T follicular helper cell (primary cell): ENCODE data around the gene TFG.

Source experiments
- DNase-seq: peaks from one replicate; pipeline ENCODE4 v3.0.0-alpha.2; 2020; ENCODE audit warnings: low read depth

TFG gene

DNA sequence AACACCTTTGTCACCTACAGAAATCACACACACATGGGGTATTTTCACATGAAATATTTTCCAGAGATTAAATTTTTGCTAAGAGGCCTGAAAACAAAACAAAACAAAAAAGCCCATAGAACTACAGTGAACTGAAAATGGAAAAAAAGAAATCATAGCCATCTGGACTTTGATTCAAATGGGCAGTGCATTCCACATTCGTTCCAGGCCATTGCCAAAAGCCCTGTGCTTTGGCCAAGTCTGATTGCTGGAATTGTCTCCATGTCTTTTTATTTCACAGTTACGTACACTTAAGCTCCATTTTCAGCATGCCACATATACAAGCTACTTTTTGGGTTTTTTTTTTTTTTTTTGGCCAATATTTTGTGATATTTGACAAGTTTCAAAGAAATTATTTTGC, 47.1 kb downstream of the TFG start:
- no peak for DNase-seq

- no peak for DNase-seq
These were observed 49.9 kb downstream of the TFG start for GRCh38 chr3:100759159-100759558.

GRCh38 chr3:100759950-100760349, 50.7 kb downstream of the TFG start:
- DNase-seq = no peak

DNA sequence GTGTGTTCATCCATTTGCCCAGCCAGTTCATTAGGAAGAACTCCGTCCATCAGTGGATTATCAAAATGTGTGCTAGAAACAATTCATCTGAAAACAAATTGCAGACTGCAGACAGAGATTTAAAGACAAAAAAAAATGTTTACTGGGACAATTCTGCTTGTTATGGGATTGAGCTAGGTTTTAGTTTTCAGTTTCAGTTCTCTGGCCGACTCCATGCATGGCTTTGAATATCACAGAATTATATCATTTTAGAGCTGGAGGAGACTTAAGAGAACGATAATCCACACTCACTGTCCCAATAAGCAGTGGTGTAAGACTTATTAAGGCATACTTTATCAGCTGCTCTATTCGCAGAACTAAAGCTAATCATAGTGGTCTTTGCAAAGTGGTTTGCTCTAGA, 51.1 kb downstream of the TFG start:
- DNase-seq = no peak

- no peak for DNase-seq
These were observed 52.1 kb downstream of the TFG start for GRCh38 chr3:100761211-100761942.

DNA sequence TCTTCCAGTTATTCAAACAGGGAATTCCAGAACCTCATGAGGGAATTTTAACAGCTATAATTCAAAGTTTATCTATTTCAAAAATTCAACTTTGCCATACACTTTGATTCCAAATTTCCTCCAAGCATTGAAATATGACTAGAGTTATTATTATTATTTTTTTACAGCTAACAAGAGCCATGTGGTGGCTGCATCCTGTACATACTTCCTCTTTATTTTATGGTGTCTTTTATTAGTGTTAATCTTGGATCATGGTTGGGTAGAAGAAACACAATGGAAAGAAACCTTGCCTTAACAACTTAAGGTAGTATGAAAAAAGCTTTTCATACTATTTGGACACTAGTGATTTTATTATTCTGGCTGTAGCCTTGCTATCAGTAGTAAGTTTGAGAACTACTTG, 52.7 kb downstream of the TFG start:
- no peak for DNase-seq

- DNase-seq = no peak
These were observed 56.2 kb downstream of the TFG start for GRCh38 chr3:100765437-100765975.

GRCh38 chr3:100766069-100766468, 56.8 kb downstream of the TFG start:
- DNase-seq = no peak

DNA sequence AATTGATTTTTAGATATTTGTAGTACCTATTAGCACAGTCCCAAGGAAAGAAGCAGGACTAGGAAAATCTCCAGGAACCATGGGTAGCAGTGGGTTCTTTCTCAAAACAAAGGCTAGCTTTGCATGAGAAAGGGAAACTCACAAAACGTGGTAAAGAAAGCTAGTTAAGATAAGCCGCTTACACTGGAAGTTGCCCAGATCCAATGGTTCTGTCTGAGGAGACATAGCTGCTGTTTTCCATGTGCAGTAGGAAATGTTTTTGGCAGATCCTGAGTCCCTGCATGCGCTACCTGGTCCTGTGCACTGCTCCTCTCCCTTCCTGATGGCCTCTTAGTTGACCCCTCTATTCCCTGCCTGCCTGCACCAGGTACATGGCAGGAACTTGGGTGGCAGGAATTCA, 60.4 kb downstream of the TFG start:
- no peak for DNase-seq

DNA sequence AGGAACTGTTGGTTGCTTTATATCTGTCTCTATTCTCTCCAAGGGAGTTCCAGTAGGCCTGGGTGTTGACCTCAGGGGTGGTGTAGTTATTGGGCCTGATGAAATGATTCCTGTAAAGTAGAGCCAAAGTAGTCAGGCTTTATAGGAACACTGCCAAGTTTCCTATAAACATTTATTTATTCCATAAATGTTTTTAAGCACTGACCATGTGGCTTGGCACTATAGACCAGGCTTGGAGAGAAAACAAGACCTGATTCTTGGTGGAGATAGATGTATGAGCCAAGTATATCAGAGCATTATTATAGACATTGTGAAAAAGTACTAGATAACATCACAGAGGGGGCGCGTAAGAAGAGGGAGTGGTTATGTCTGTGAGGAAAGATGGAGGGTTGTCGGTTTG, 65.9 kb downstream of the TFG start:
- no peak for DNase-seq

GRCh38 chr3:100775669-100776068, 66.4 kb downstream of the TFG start:
- DNase-seq = no peak

DNA sequence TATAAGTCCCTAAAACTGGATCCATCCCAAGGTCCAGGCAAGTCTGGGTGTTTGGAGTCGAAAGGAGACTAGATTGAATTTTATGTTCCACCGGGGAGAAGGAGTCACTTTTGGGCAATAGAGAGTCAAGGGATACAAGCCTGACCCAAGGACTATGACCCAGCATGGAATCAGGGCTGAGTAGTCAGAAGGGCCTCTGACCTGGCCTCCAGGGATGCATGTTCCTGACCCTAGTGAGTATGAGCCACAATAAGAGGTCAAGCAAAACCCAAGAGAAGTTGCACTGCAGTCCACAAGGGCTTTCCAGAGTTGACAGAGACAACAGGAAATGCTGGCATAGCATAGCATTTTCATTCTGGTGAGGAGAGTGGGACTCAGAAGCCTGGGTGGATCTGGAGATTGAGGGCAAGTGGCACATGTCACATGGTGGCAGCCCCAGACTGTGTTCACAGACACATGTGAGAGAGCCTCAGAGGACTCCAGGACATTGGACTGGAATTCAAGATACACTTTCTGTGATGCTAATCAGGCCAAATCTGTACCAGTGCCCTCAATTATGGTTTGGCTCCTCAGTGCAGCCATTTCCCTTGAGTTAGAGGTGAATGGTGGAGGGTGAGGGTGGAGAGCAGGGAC, 66.9 kb downstream of the TFG start:
- DNase-seq = no peak

GRCh38 chr3:100776746-100777145, 67.5 kb downstream of the TFG start:
- DNase-seq = no peak

GRCh38 chr3:100777271-100777670, 68.0 kb downstream of the TFG start:
- no peak for DNase-seq

DNA sequence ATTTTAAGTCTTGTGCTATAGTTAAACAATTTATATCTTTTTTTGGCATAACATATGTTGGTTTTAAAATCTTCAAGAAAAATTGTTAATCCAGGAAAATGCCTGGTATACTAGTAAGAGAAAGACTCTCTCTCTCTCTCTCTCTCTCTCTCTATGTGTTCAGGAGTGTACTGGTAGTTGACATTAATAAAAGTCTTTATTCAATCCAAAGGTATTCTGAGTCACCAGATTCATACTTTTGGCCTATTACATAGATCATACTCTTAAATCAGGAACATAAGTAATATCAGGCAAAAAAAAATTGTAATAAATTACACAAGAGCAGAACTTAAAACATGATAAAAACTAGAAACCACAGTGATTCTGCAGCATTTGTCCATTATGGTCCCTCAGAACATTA, 70.2 kb downstream of the TFG start:
- no peak for DNase-seq

DNA sequence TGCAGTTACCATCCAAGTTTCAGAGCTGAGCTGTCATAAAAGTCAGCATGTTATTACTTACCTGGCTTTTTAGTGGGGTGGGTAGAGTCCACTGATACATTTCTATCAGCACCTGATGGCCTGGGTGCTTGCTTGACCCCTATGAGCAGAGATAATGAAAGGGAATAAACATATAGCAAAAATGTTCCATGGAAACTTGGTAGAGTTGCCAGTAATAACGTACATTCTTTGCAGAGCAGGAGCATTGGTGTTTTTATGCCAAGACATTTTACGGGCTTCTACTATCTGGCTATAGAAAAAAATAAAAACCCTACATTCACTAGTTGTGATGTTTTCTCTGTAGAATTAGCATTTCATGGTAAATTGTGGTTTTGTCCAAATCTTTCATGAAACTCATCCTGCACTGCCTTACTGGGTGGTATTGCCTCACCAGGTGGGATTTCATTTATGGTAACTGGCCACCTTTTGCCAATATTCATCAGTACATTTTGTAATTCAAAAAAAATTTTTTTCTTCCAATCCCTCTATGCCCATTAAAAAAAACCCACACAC, 70.9 kb downstream of the TFG start:
- no peak for DNase-seq

DNA sequence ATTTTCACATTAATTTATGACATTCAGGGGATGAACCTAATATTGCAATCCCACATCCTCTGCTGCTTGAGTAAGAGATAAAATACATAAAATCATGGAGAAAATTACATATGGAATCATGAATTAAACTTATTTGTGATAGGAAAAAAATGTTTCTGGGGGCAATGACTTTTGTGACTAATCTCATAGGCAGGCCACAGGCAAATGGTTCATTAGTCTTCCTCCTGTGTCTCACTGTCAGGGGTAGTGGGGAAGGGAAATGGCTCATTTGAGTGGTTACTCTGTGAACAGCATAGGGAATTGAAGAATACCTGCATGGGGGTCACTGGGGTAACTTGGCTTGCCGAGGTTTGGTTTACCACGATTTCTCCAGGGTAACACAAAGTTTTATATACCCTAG, 72.0 kb downstream of the TFG start:
- DNase-seq = no peak

GRCh38 chr3:100782348-100782747, 73.1 kb downstream of the TFG start:
- no peak for DNase-seq

DNA sequence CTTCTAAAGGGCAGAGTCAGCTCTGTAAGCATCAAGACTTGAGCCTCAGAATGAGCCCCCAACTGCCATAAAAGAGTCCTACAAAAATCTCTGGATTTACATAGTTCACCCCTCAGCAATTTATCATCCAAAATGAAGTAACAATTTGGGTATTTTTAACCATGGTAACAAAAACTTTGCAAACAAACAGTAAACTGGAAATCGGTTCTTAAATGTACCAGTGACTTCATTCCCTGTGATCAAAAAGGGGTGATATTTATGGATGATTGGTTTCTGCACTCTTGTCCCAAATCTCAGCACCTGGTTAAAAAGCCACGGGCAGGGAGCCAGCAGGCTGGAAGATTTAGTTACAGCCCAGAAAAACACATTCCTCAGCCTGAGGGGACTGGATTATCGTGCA, 73.6 kb downstream of the TFG start:
- DNase-seq = no peak

DNA sequence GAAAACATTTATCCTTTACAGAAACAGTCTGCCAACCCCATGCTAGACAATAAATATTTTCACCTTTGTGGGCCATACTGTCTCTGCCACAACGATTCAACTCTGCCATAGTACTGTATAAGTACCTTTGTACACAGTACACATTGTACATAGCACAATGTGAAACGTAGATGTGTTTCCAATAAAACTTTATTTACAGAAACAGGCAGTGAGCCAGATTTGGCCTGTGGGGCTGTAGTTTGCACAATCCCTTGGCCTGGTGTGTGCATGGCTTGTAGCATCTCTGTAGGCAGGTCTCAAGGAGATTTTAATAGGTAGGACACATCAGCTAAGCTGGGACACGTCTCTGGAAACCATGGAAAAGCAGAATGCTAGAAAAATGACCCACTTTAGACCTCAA, 74.3 kb downstream of the TFG start:
- no peak for DNase-seq

DNA sequence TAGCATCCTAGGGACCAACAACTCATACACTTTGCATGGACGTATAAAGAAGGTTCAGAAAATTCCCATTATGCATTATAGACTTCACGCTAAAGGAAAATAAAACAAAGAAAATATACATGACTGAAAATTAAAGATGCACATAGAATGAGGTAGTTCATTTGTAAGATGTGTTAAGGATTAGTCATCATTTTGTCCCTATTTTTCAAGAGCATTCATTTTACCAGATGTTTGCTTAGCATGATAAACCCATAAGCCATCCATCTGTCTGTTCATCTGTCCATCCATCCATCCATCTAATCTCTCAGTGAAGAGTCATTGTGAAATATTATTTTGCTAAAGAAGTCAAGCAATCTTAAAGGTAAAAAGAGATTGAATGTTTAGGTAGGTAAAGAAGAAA, 80.3 kb downstream of the TFG start:
- DNase-seq = no peak

GRCh38 chr3:100796556-100796955, 87.3 kb downstream of the TFG start:
- no peak for DNase-seq

- DNase-seq = no peak
These were observed 88.7 kb downstream of the TFG start for GRCh38 chr3:100798012-100798411.
